HG02885 (cell line): ENCODE data around the gene PPWD1.
"Not testable (repeated sequence)": the region's sequence is repeated elsewhere in the genome, so short reads cannot be mapped to it uniquely, and the experiment has no call there.

Experiments used
- ATAC-seq: cut with Tn5 transposase; IDR thresholded peaks from one replicate; pipeline ENCODE4 v1.9.1; 2021; ENCODE audit warnings: mild to moderate bottlenecking; ENCODE audit not compliant: unreplicated experiment, poor library complexity

Gene PPWD1

DNA sequence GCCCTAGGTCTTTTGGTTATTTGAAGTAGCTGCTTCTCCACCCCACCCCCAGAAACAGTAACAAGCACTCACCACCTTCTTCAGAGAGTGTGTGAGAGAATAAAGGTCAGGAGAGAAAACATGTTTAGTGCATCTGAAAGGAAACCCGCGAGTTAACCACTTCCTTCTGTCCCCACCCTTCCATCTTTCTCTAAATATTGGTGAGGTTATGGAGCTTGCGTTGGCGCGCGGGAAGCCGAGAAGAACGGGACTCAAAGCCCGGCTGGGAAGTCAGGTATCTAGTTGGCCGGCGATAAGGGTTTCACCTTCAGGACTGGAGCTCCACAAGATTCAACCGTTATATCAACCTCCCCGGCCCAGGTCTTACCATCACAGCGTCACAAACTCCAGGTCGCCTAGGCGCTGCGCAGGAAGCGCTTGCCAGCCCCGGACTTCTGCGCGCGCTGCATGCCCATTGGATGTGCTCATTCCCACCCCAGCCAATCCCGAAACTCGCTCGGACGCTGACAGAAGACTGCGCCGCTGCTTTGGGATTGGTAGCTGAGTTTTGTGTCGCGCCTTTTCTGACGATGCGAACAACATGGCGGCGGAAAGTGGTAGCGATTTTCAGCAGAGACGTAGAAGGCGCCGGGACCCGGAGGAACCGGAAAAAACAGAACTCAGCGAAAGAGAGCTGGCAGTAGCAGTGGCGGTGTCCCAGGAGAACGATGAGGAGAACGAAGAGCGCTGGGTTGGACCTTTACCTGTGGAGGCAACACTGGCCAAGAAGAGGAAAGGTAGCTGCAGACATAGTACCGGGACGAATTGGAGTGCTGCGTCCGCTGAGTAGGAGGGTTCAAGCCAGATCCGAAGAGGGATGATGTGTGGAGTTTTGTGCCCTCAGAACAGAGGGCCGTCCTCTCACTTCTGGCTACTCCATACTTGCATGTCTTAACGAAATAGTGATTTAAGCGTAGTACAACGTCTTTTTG, at the start of gene PPWD1, which contains the start of gene CENPK:
Gene PPWD1 (plus strand): TSS at position 566 of the 971 bp plus-strand sequence. CDS start 15 bp downstream, at position 581.
Gene CENPK (minus strand): TSS at position 438 of the 971 bp plus-strand sequence. CDS start 8,261 bp downstream, outside the sequence.
- ATAC-seq, result peak; percentile 99

DNA sequence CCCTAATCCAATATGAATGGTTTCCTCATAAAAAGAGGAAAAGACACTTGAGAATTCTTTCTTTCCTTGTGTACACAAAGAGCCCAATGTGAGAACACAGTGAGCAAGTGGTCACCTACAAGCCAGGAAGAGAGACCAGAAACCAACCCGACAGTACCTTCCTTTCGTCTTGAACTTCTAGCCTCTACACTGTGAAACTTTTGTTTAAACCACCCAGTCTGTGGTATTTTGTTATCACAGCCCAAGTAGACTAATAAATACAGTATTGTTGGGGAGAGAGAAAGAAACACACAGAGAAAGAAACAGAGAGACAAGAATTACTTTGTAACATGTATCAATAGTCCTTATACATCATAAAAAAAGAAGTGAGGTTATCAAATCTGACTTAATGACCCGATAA, 37.4 kb upstream of the PPWD1 start:
- no peak for ATAC-seq

GRCh38 chr5:65530904-65531303, 32.2 kb upstream of the PPWD1 start:
- no peak for ATAC-seq

DNA sequence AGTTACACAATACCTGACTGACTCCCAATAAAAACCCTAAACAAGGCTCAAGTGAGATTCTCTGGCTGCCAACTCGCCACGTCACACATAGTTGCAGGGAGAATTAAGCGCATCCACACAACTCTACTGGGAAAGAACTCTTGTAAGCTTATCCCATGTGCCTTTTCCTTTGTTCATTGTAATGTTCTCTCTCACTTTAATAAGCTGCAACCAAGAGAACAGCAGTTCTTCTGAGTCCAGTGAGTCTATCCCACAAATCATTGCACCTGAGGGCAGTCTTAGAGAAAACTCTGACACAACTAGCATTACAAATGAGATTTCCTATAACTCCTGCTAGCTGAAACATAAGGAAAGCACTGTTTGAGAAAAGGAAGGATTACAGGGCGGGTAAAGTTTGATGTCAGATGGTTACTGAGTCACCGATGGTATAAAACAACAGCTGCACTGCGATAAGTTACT, 27.5 kb upstream of the PPWD1 start:
- no peak for ATAC-seq

DNA sequence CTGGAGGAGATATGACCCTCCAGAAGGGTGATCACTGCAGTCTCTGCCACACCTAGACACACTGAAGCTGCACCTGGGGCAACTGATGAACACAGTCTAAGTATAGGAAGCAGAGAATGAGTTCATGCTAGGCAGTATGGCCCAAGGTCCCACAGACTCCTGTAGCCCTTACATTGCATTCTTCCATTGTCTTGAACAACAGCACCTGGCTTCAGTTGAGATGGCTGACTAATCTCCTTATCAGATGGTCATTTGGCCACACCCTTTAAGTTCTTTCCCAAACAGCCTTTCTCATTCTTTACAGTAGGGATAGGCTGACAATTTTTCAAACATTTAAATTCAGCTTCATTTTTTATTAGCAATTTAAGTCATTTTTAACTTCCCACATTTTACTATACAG, 23.3 kb upstream of the PPWD1 start:
- no peak for ATAC-seq

DNA sequence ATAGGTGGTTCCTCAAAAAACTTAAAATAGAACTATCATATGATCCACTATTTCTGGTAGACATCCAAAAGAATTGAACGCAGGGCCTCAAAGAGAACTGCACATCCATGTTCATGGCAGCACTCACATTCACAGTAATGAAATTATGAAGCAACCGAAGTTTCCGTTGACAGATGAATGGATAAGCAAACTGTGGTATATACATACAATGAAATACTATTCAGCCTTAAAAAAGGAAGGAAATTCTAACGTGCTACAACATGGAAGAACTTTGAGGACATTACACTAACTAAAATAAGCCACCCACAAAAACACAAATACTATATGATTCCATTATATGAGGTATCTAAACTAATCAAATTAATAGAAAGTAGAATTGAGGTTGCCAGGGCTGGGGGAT, 18.6 kb upstream of the PPWD1 start:
- ATAC-seq, result no peak

DNA sequence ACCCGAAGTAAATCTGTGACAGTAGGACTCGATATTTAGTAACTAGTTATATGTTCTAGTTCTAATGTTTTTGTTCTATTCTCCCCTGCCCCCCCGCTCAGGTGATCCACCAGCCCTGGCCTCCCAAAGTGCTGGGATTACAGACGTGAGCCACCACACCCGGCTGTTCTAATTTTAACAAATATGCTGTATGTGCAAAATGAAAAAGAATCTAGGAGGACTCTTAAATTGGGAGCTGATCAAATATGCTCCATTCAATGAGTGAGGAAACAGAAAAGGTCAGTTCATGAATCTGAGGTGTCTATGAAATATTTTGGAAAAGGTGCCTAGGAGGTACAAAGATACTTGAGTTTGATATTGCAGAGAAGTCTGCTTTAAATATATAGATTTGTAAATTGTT, 17.0 kb upstream of the PPWD1 start:
- ATAC-seq, result no peak

DNA sequence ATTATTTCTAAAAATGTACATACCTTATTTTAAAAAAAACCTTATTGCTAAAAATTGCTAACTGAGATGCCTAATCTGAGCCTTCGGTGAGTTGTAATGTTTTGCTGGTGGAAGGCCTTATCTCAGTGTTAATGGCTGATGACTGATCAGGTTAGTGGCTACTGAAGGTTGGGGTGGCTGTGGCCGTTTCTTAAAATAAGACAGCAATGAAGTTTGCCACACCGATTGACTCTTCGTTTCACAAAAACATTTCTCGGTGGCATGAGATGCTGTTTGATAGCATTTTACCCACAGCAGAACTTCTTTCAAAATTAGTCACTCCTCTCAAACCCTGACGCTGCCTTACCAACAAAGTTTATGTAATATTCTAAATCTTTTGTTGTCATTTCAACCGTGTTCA, 14.8 kb upstream of the PPWD1 start:
- ATAC-seq, result no peak

- ATAC-seq, result no peak
These were observed 9.2 kb upstream of the PPWD1 start for GRCh38 chr5:65553941-65554340.

GRCh38 chr5:65555287-65555686, 7.8 kb upstream of the PPWD1 start:
- ATAC-seq, result no peak

GRCh38 chr5:65556181-65556580, 6.9 kb upstream of the PPWD1 start:
- ATAC-seq, result no peak

DNA sequence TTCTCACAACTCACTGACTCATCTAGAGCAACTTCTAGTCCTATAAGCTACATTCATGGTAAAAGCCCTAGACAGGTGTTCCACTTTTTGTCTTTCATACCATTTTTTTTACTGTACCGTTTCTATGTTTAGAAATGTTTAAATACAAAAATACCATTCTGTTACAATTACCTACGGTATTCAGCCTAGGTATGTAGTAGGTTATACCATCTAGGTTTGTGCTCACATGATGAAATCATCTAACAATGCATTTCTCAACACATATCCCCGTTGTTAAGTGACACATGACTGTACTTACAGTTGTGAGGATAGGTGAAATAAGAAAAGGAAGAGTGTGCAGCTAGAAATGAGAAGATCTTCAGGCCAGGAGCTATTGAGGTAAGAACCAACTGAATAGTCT, 6.4 kb upstream of the PPWD1 start:
- no peak for ATAC-seq

DNA sequence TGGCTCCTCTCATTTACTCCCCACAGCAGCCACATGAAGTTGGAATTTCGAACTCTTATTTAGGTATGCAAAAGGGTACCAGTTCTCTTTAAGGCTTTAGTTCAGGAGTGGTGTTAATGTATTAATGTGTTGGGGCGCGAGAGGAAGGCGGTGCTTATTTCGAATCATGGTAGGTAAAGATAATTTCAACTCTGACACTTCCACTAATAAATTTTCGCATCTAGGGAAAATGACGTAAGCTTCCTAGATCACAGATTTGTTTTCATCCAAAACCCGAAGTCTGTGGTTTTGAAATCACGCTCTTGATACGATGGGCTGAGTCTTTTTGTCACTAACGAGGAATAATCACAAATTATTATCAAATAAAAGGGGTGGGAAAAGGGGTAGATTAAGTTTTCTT, 681 bp downstream of the PPWD1 start:
- no peak for ATAC-seq

GRCh38 chr5:65566505-65566904, 3.4 kb downstream of the PPWD1 start:
- no peak for ATAC-seq

- ATAC-seq, result no peak
These were observed 7.6 kb downstream of the PPWD1 start for GRCh38 chr5:65570598-65571226.

DNA sequence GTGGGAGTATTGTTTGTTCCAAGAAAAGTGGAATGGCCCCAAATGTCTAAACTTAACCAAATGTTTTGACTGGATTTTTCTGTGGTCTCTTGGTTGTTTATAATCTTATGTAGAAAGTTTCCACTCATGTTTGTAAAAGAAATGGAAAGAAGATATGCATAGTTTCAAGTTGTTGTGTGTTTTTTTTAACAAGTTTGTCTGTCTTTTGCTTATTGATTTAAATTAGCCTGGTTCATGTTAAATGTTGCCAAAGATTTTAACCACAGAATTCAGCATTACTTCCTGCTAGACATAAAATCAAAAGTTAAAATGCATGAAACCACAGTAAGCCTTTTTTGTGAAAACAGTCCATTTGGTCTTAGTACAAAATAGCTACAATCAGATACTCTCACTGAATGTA, 14.0 kb downstream of the PPWD1 start:
- ATAC-seq, result no peak

DNA sequence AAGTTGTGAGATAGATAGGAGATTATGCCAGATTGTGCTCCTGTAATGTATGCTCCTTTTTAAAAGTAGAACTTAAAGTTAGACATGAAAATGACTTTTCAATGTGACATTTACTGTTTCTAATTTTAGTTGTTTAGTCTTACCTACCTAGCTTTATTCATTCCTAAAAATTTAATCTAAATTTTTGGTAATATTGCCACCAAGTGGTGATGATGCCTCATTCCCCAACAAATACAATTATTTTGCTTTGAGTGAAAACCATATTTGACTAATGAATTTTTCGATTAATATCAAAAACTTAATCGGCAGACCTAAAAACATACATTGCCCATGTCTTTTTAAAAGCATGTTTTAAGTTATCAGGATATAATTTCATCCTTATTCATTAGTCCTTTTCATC, 25.6 kb downstream of the PPWD1 start:
- ATAC-seq, result no peak

DNA sequence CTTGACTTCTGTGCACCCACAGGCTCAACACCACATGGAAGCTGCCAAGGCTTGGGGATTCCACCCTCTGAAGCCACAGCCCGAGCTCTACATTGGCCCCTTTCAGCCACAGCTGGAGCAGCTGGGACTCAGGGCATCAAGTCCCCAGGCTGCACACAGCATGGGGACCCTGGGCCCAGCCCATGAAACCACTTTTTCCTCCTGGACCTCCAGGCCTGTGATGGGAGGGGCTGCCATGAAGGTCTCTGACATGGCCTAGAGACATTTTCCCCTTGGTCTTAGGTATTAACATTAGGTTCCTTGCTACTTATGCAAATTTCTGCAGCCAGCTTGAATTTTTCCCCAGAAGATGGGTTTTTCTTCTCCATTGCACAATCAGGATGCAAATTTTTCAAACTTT, 38.7 kb downstream of the PPWD1 start:
- ATAC-seq, result not testable (repeated sequence)

DNA sequence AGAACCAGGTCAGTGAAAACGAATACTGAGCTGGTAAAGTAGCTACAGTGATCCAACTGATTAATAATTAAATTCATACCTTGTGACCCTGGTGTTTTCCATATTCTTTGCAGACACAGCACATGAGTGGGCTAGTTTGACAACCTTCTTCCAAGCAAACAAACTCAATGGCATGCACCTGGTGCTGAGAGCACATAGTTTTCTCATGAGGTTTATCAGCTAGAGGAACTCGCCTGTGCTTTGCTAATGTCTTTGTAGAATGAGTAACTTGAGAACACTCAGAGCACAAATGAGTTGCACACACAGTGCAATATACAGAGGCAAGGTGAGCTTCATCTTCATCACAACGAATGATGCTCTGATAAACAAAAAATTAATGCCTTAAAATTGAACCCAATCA, 48.4 kb downstream of the PPWD1 start:
- ATAC-seq, result no peak

DNA sequence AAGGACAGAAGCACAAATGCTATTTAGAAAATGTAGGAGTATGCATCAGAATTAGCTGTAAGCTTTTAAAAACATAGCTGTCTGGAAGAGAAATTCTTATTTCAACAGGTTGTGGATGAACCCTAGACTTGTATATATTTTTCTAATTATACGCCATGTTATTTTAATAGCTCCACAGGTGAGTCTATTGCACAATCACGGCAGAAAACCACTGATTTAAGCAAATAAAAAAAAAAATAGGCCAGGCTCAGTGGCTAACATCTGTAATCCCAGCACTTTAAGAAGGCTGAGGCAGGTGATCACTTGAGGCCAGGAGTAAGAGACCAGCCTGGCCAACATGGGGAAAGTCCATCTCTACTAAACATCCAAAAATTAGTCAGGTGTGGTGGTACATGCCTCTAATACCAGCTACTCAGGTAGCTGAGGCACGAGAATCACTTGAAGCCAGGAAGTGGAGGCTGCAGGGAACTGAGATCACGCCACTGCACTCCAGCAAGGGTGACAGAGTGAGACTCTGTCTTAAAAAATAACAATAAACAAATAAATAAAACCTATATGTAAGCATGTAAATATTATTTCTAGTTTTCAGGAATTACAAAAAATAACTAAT, 49.3 kb downstream of the PPWD1 start:
- ATAC-seq, result no peak

GRCh38 chr5:65620021-65620420, 56.9 kb downstream of the PPWD1 start:
- ATAC-seq, result no peak
